Measurements from ENCODE around the gene SERINC5. TPM values are rescaled to one million over a fixed set of nuclear protein-coding genes. Genes with fewer than 3 reads are reported as not detected.

Gene SERINC5
- total RNA-seq, 1 donor from 2014 or later, result 14.8 TPM

DNA sequence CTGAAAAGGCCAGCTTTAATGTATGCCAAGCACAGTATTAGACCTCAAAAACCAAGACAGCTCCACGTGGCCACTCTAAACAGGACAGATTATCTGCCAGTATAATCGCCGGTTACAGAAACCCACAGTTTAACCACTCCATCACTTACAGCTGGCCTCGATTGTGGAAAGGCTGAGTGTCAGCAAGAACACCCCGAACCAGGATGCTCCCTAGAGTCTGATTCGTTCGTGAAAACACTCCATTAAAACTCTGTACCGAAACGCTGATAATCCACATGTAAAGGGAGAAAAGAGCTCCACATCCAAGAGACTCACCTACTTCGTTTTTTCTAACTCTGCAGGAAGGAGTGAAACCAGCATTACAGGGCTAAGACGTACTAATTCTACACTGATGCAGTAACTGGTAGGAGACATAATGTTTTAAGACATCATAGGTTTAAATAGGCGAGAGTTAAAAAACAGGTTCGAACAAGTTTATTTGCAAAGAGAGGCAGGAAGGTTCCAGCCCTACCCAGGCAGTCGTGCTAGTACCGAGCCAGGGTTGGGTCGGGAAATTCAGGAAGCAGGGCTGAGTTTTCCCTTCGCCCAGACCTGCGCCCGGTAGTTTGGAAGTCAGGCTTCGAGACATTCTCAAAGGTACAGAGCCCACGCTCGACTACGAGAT, 949 bp downstream of the SERINC5 start:
- peak; percentile 40 for DNase-seq

GRCh38 chr5:80251636-80252035, 4.2 kb downstream of the SERINC5 start:
- no peak for DNase-seq

- no peak for DNase-seq
Measured at GRCh38 chr5:80250801-80251200, 5.0 kb downstream of the SERINC5 start.

DNA sequence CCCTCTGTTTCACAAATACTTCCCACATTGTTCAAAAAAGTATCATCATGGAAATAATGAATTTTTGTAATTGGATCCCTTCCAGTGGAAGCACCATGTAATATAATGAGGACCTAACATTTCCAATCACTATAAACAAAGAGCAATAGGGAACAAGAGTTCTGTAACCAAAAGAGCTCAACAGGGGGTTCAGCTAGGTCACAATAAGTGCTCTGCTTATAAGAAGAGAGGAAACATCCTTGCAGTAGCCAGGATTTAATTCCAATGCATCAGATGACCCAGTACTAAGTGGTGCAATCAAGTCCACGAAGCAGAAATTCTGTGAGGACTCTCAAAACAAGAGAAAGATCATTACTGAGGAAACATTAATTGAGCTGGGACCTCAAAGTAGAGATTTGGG, 5.9 kb downstream of the SERINC5 start:
- no peak for DNase-seq

GRCh38 chr5:80248378-80248777, 7.5 kb downstream of the SERINC5 start:
- DNase-seq, result no peak

GRCh38 chr5:80246995-80247729, 8.7 kb downstream of the SERINC5 start:
- DNase-seq, result peak; percentile 86

- peak; percentile 43 for DNase-seq
Measured at GRCh38 chr5:80246001-80246758, 9.7 kb downstream of the SERINC5 start.

DNA sequence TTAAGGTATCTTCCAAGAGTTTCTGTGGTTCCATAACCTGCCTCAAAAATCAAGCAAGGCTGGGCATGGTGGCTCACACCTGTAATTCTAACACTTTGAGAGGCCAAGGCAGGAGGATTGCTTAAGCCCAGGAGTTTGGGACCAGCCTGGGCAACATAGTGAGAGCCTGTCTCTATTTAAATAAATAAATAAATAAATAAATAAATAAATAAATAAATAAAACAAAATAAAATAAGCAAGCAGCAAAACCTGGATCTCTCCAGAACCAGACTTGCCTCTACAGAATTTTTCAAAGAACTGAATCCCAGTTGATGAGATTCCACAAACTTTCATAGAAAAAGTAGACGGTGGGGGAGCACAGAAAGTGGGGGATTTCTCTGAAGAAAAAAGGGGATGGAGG, 12.3 kb downstream of the SERINC5 start:
- no peak for DNase-seq

DNA sequence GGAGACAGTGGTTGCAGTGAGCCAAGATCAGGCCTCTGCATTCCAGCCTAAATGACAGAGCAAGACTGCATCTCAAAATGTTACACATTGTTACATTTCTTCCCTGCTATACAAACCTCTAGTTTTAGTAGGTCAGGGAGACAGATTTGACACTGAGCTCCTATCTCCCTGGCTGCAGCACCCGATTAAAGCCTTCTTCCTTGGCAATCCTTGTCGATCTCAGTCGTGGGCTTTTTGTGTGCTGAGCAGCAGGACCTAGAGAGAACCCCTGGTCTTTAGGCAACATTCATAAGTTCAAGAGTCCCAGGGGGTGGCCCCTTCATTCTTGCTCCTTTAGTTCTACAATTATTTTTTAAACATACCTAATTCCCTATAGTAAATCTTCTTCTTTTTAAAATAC, 13.0 kb downstream of the SERINC5 start:
- DNase-seq, result no peak

GRCh38 chr5:80240368-80240986, 15.4 kb downstream of the SERINC5 start:
- DNase-seq, result no peak

DNA sequence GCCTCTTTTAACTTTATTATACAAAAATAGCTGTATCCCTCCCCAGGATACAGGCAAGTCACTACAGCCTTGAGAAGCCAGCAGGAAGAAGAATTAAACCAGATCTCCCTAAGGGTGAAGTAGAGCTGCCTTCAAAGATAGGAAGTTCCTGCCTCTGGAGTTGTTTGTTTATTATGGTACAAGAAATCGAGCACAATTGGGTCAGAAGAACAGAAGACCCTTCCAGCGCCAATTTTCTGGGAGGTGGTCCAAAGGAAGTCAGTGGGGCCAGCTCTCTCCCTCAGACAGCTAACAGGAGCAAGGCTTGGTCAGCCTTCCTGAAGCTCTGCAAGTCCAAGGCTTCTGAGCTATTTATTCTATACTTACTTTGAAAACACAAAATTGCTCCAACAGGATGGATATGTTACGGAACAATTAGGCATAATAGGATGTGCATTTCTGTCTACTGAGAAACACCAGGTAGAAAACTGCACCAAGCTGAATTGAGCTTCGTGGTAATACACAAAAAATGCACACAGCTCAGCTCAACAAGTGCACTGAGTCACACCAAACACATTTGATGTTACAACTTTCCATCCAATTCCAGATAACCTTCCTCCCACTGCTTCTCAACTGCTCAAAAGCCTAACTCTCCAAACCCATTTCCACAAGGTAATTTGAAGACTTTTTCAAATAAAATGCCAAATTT, 16.0 kb downstream of the SERINC5 start:
- peak; percentile 18 for DNase-seq

- peak; percentile 73 for DNase-seq
Measured at GRCh38 chr5:80238778-80239679, 16.8 kb downstream of the SERINC5 start.

DNA sequence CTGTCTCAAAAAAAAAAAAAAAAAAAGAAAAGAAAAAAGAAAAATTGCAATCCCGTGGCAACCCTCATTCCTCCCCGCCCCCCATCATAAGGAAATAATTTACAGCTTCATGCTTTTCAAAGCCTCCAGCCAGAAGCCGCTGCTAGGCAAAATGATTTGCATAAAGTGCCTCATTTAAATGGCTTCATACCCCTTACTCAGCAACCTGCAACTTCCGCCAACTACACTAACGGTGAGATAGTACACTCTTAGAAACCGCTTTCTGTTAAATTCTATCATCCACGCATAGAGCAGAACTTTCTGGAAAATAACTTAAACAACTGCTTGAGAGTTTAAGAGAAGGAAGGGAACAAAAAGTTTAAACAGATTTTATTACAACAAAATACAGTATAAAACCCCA, 17.8 kb downstream of the SERINC5 start:
- no peak for DNase-seq

DNA sequence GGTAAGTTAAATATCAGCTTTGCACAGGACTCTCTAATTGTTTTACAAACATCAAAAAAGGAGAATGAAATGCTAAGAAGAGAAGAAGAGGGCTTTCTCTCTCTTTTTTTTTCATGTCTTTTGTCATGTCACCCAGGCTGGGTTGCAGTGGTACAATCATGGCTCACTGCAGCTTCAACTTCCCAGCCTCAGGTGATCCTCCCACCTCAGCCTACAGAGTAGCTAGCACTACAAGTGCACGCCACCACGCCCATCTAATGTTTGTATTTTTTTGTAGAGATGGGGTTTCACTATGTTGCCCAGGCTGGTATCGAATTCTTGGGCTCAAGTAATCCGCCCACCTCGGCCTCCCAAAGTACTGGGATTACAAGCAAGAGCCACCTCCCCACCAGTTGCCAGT, 18.6 kb downstream of the SERINC5 start:
- no peak for DNase-seq

DNA sequence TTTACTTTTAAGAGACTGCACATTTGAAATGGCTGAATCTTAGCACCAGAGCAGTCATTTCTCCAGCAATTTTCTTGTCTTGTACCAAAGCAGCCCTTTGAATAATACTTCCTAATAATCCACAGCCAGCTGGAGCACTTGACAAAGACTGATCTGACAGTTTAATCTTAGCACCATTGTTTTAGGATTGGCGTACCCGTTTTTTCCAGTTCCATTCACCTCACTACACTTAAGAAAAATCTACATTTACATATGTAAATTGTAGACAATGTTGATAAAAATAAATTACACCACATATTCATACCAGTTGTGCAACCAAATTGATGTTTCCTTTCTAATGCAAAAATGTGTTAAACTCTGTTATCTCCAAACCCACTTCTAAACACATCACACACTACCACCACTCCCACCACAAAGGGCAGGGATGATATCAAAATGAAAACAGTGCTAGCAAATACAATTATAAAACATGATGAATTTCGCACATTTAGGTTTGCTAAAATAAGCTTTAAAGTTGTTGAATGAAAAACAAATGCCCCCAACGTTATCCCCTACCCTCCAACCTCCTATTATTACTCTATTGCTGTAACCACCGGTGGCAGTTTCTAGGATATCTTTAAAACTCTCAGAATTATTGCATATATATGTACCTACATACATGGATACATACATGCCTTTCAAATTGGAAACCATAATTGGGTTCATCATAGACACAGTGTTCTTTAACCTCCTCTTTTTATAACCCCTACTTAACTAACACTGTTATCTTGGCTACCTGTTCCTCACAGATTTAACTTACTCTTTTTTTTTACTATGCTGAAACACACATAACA, 21.5 kb downstream of the SERINC5 start:
- no peak for DNase-seq

DNA sequence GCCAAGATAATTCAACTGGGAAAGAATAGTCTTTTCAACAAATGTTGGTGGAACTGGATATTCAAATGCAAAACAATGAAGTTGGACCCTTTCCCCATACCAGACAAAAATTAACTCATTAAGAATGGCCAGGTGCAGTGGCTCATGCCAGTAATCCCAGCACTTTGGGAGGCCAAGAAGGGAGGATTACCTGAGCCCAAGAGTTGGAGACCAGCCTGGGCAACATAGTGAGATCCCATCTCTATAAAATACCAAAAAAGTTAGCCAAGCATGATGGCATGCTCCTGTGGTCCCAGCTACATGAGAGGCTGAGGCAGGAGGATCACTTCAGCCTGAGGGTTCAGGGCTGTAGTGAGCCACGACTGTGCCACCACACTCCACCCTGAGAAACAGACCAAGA, 24.2 kb downstream of the SERINC5 start:
- DNase-seq, result no peak

DNA sequence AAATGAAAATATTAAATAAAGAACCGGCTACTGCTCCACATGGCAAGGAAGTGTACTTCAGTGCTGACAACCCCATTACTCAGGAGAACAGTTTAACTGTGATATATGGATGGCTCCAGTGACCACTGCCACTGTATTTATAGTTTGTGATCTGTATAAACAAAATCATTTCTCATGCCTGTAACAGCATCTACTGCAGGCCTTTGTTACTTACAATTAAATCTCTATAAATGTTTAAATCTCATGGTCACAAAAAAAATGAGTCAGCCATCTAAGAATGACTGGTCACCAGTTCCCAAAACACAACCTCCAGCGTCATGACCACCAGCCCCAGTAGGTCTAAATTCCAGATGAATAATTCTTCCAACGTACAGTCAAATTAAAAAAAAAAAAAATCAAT, 24.6 kb downstream of the SERINC5 start:
- no peak for DNase-seq

- DNase-seq, result no peak
Measured at GRCh38 chr5:80230269-80230992, 25.4 kb downstream of the SERINC5 start.

- no peak for DNase-seq
Measured at GRCh38 chr5:80229902-80230255, 26.0 kb downstream of the SERINC5 start.
